ENCODE data around the gene LZTR1. TPM values are rescaled to one million over a fixed set of nuclear protein-coding genes. Genes with fewer than 3 reads are reported as not detected.

LZTR1 gene
- total RNA-seq, 1 donor from 2014 or later, result 24.3 TPM

- intact Hi-C loops (cut with DNase I), result no loop called here
- no peak for DNase-seq (ENCODE audit: missing footprints)
- ATAC-seq, result no peak
These were observed 38.8 kb downstream of the LZTR1 start for GRCh38 chr22:21020802-21021429.

GRCh38 chr22:21022507-21022906 is 40.4 kb downstream of the LZTR1 start:
- intact Hi-C loops (cut with DNase I), result no loop called here
- no peak for DNase-seq (ENCODE audit: missing footprints)
- no peak for ATAC-seq

- intact Hi-C loops (cut with DNase I), result no loop called here
- no peak for ATAC-seq
- no peak for DNase-seq (ENCODE audit: missing footprints)
These were observed 41.0 kb downstream of the LZTR1 start for GRCh38 chr22:21022955-21023614.

GRCh38 chr22:21025266-21025665 is 43.2 kb downstream of the LZTR1 start:
- intact Hi-C loops (cut with DNase I), result no loop called here
- DNase-seq (ENCODE audit: missing footprints) (no peak), ATAC-seq (no peak)

GRCh38 chr22:21025763-21026755 is 44.0 kb downstream of the LZTR1 start:
- no peak for ATAC-seq
- intact Hi-C loops (cut with DNase I), result no loop called here
- no peak for DNase-seq (ENCODE audit: missing footprints)

GRCh38 chr22:21026783-21027692 is 44.9 kb downstream of the LZTR1 start:
- no peak for ATAC-seq
- intact Hi-C loops (cut with DNase I), result no loop called here
- no peak for DNase-seq (ENCODE audit: missing footprints)

GRCh38 chr22:21028277-21029251 is 46.5 kb downstream of the LZTR1 start:
- ATAC-seq (no peak), DNase-seq (ENCODE audit: missing footprints) (no peak)
- intact Hi-C loops (cut with DNase I), result no loop called here

- intact Hi-C loops (cut with DNase I), result no loop called here
- ATAC-seq, result no peak
- DNase-seq (ENCODE audit: missing footprints), result no peak
These were observed 47.5 kb downstream of the LZTR1 start for GRCh38 chr22:21029486-21030025.

GRCh38 chr22:21030032-21030431 is 47.9 kb downstream of the LZTR1 start:
- no peak for ATAC-seq
- intact Hi-C loops (cut with DNase I), result no loop called here
- no peak for DNase-seq (ENCODE audit: missing footprints)

GRCh38 chr22:21030621-21031544 is 48.8 kb downstream of the LZTR1 start:
- DNase-seq (ENCODE audit: missing footprints), result no peak
- intact Hi-C loops (cut with DNase I), result no loop called here
- ATAC-seq, result no peak

- no peak for DNase-seq (ENCODE audit: missing footprints)
- no peak for ATAC-seq
- intact Hi-C loops (cut with DNase I), result no loop called here
These were observed 49.5 kb downstream of the LZTR1 start for GRCh38 chr22:21031545-21032036.

- DNase-seq (ENCODE audit: missing footprints) (no peak), ATAC-seq (peak; percentile 52)
- intact Hi-C loops (cut with DNase I), result no loop called here
These were observed 50.2 kb downstream of the LZTR1 start, which contains the start of gene SLC7A4 for GRCh38 chr22:21032037-21032867. SLC7A4 (minus strand) TSS chr22:21032561; CDS start chr22:21031812, 749 bp downstream.

GRCh38 chr22:21032868-21033688 is 51.0 kb downstream of the LZTR1 start:
- no peak for ATAC-seq
- DNase-seq (ENCODE audit: missing footprints), result no peak
- intact Hi-C loops (cut with DNase I), result no loop called here

- ATAC-seq (no peak), DNase-seq (ENCODE audit: missing footprints) (no peak)
- intact Hi-C loops (cut with DNase I), result no loop called here
These were observed 51.8 kb downstream of the LZTR1 start for GRCh38 chr22:21033895-21034294.

Measured in Right ventricle myocardium inferior (tissue), 1 donor.